HL-60/S4 treated with phorbol 12-myristate 13-acetate at 8.2 ng/mL for 4 days and 3 days (cell line): ENCODE data around the gene TLR7.

Experiments used
- in situ Hi-C: fragments of 300-500 bp; cut with MboI; formaldehyde crosslinking; loops from 2 replicates; pipeline ENCODE4 v1.15.0; 2022; ENCODE audit warnings: low sequenced_read_pairs

The TLR7 gene

DNA sequence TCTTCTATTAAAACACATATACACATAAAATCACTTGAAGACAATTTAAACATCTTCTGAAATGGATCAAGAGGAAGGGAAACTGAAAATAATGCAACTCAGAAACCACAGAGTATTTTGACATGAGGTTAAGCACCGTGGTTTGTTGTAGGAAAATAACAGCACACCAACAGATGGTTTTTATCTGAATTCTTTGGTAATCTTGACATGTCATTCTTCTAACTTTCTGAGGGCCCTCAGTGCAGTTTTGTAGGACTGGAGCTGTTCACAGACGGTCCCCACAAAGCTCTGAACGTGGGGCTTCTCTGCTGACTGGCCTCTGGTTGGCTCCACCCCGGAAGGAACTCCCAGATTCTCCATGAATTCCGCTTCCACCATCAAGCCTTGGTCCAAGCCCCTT lies 23.6 kb downstream of the TLR7 start:
- in situ Hi-C loops, result no loop called here

DNA sequence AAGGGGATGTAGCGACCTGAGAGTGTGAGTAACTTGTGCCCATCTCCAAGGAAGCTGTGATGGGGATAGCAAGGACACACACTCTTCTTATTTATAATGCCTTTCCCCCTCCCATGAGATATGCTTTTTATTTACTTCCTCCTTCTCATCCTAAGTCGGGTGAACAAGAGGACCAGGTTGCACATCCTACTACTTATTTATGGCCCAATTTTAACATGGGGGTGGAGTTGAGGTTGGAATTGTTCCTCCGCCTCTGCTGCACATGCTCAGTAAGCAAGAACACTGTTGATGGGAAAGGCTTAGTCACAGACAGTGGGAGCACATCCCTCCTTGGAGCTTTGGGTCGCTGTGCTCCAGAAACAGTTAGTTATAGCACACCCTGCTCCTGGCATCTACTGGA lies 24.3 kb downstream of the TLR7 start:
- in situ Hi-C loops, result no loop called here

- in situ Hi-C loops, result no loop called here
Observed at GRCh38 chrX:12891915-12892506, 25.1 kb downstream of the TLR7 start.

DNA sequence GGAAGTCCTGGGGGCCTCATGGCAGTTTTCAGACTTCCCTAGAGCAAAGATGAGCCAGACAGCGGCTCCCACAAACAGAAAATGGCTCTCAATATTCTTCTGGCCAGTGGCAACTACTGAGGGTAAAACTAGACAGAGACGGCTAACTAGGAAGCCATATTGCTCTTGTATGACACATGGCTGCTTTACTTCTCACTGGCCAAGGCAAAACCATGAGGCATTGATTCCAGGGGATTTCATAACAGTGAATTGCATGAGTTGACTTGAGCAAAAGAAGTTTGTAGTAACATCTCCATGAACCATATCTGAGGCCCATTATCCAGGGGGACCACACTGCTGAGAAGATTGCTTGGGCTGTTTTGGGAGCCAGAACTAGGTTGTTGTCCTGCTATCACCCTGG lies 25.8 kb downstream of the TLR7 start:
- in situ Hi-C loops, result no loop called here

DNA sequence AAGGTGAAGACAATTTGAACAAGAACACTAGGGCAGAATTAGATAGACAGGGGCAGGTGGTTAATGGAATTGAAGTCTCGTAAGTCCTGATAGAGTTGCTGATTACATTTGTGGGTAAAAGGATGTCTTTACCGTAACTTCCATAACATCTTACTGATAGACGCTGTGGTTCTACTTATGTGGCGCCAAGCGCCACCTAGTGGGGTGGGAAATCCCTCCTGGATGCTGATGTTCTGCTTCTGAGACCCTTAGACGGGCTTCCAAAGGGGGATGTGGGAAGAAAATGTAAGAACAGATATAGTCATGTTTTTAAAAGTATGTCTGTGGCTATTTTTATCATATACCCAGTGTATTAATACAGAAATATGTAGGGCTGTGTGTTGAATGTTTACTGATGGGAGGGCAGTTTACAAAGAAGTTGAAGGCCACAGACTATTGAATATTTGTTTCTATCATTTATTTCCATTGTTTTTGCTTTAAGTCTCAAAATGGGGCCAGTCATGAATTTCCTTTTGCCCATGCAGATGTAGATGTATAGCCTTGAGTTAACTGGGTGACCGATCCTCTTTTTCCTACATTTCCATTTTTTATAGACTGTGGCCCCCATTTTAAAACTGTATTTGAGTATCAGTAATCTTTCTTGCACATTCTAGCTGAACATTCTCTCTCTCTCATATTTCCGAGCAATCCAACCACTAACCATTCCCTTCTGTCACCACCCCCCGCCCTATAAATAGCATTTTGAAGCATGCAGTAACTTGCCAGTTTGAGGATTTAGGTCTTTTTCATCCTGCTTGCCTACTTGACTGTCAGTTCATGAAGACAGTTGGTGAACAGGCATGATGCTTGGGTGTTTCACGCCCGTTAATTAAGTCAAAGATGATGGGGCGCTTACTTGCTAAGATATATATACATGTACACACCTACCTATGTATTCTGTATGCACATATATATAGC lies 27.5 kb downstream of the TLR7 start:
- in situ Hi-C loops, result no loop called here

- in situ Hi-C loops, result no loop called here
Observed at GRCh38 chrX:12895866-12896265, 29.0 kb downstream of the TLR7 start.

DNA sequence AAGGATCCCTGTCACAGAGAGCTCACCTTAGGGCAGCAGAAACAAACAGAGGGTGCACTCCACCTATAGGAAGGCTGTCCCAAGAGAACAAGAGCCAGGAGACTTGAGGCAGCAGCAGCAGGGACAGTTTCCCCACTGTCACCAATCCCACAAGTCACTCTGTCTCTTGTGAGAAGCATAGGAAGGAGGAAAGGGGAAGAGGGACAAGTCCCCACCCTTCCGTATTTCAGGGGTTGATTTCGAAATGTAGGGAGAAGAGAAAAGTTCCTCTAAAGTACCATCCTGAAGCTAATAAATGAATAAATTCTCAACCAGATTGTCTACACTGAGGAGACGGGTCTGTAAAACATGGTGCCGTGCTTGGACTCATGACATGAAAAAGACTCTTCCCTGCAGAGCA lies 30.1 kb downstream of the TLR7 start:
- in situ Hi-C loops, result no loop called here

GRCh38 chrX:12898073-12898472 lies 31.2 kb downstream of the TLR7 start:
- in situ Hi-C loops, result no loop called here

- in situ Hi-C loops, result no loop called here
Observed at GRCh38 chrX:12899506-12899905, 32.6 kb downstream of the TLR7 start.

- in situ Hi-C loops, result no loop called here
Observed at GRCh38 chrX:12901486-12901885, 34.6 kb downstream of the TLR7 start.

DNA sequence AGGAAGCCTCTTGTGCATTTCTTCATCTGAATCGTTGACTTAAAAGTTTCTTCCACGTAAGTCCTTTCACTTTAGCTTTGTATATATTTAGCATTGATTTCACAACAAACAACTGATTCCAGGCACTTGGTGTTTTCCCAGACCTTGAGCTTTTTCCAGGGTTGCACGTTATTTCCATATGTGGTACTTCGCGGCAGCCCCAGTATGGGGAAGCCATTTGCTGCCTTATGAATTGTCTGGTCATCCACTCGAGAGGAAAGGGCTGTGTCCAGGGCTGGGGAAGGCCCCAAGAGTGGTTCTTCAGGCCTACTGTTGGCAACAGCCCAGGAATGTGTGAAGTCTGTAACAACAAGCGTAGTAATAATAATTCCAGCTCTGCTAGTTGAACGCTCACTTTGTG lies 36.8 kb downstream of the TLR7 start:
- in situ Hi-C loops, result no loop called here

- in situ Hi-C loops, result no loop called here
Observed at GRCh38 chrX:12906046-12906761, 39.3 kb downstream of the TLR7 start, which contains the start of gene TLR8. Gene TLR8, plus strand, starts transcription at chrX:12906620. Its CDS starts 87 bp downstream, at chrX:12906707.

DNA sequence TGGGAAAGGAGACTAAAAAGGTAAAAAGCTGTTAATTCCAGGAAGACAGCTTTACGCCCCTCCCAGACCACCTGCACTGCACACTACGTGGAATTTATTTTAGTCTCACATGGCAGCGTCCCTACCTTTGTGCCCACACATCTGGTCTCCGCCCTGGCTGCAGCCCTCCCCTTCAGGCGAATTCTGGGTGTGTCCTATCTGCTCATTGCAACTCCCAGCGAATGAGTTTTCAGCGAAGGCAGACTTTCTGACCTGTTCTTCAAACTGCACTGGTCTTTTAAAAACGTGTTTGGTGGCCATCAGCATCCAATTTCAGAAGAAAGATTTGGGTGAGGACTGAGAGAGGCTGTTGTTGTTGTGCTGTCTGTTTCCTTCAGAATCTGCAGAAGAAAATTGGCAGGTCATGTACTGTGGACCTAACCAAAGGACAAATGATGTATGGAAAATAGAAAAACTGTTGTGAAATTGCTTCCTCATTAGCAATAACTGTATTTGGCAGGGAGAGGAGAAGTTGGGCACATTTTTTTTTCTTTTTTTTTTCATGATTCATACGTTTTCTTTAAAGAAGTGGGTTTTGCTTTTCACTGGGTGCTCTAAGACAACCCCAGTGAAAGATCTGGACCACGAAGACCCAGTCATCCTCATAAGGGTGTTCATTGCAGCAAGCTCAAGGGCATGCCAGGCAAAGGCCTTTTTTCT lies 43.7 kb downstream of the TLR7 start:
- in situ Hi-C loops, result no loop called here

- in situ Hi-C loops, result no loop called here
Observed at GRCh38 chrX:12911122-12911470, 44.2 kb downstream of the TLR7 start.

GRCh38 chrX:12912791-12913482 lies 46.1 kb downstream of the TLR7 start:
- in situ Hi-C loops, result no loop called here

GRCh38 chrX:12917753-12918152 lies 50.9 kb downstream of the TLR7 start:
- in situ Hi-C loops, result no loop called here

DNA sequence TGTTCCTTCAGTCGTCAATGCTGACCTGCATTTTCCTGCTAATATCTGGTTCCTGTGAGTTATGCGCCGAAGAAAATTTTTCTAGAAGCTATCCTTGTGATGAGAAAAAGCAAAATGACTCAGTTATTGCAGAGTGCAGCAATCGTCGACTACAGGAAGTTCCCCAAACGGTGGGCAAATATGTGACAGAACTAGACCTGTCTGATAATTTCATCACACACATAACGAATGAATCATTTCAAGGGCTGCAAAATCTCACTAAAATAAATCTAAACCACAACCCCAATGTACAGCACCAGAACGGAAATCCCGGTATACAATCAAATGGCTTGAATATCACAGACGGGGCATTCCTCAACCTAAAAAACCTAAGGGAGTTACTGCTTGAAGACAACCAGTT lies 52.2 kb downstream of the TLR7 start:
- in situ Hi-C loops, result no loop called here

DNA sequence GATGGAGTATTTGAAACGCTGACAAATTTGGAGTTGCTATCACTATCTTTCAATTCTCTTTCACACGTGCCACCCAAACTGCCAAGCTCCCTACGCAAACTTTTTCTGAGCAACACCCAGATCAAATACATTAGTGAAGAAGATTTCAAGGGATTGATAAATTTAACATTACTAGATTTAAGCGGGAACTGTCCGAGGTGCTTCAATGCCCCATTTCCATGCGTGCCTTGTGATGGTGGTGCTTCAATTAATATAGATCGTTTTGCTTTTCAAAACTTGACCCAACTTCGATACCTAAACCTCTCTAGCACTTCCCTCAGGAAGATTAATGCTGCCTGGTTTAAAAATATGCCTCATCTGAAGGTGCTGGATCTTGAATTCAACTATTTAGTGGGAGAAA lies 52.7 kb downstream of the TLR7 start:
- in situ Hi-C loops, result no loop called here

GRCh38 chrX:12920990-12921389 lies 54.1 kb downstream of the TLR7 start:
- in situ Hi-C loops, result no loop called here

DNA sequence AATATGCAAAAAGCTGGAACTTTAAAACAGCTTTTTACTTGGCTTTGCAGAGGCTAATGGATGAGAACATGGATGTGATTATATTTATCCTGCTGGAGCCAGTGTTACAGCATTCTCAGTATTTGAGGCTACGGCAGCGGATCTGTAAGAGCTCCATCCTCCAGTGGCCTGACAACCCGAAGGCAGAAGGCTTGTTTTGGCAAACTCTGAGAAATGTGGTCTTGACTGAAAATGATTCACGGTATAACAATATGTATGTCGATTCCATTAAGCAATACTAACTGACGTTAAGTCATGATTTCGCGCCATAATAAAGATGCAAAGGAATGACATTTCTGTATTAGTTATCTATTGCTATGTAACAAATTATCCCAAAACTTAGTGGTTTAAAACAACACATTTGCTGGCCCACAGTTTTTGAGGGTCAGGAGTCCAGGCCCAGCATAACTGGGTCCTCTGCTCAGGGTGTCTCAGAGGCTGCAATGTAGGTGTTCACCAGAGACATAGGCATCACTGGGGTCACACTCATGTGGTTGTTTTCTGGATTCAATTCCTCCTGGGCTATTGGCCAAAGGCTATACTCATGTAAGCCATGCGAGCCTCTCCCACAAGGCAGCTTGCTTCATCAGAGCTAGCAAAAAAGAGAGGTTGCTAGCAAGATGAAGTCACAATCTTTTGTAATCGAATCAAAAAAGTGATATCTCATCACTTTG lies 55.2 kb downstream of the TLR7 start:
- in situ Hi-C loops, result no loop called here
